Activated CD4-positive, alpha-beta T cell treated with anti-CD3 and anti-CD28 coated beads, Interleukin-2, amount 50 U/mL, for 24 hours (primary cell): ENCODE measurements around the gene BOLA2B.
"Not testable (repeated sequence)": the region's sequence is repeated elsewhere in the genome, so short reads cannot be mapped to it uniquely, and the experiment has no call there.

Experiments used
- DNase-seq, 2 donors: peaks; one replicate each; pipeline ENCODE4 v3.0.0-alpha.2; 2020; ENCODE audit warnings: low read depth in 1 of 2, low spot score in 1 of 2

Gene BOLA2B

DNA sequence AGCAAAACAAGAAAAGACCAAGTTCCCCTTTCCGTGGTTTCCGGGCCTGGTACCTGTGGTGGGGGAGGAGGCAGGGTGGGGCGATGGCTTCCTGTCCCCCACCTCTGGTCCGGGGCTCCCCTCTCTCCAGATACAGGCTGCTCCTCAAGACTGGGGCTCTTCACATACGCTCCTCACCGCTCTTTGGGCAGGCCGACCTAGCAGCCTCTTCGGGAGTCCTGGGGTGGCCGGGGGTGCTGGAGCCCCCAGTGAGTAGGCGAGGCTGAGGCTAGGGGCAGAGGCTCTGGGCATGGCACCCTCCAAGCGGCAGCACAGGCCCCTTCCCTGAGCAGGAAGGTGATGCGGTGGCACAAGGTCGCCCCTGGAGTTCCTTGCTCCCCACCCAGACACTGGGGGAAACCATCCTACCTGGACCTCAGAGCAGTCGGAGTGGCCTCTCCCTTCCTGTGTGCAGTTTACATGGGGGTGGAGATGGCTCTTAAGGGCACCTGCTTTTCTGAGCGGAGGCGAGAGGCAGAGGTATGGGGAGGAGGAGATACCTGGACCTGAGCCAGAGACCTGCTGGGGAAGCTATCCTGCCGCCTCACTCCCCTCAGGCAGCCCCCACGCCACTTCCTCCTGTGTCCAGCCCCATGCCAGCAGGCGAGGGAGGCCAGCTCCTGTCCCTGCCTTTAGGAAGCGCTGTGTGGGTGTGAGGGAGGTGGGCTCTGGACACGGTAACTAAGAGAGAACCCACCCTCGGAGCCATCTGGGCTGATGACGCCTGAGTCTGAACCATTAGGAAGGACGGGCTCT lies 9.2 kb downstream of the BOLA2B start:
- peak; percentile 38 to 51 for DNase-seq

DNA sequence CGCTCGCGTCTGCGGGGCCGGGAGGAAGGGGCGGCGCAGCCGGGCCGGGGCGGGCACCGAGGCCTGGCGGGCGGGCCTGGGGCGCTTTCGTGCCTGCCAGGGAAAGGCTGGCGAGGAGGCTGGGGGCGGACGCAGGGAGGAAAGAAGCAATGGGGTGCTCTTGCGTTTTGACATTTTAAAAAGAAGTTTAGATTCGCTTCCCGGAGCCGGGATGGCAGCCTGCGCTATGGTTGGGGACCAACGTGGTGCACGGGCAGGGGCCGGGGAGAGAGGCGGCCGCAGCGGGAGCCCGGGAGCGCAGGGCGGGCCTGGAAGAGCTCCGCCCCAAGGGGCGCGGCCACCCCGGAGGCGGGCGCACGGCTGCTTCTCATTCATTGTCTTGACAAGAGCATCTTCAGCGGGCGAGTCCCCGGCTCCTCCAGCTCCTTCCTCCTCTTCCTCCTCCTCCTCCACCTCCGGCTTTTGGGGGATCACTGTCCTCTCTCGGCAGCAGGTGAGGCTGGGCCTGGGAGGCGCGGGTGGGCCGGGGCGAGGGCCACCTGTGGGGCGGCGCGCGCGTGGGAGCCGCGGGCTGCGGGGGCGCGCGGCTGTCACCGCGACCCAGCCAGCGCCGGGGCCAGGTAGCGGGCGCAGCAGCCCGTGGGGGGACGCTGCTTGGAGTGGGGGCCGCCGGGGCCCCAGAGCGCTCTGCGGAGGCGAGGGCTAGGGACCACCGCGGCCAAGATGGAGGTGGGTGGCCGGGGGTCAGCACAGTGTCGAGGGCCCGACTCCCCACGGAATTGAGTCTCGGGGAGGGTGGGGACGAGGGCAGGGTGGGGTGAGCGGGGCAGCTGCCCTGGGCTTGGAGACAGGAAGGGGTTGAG lies 10.0 kb downstream of the BOLA2B start, which contains the start of gene CORO1A:
Gene CORO1A, plus strand, starts transcription at position 370 of the 863 bp plus-strand sequence. CDS start 1,608 bp downstream, outside the sequence.
- DNase-seq = peak; percentile 69 to 75

DNA sequence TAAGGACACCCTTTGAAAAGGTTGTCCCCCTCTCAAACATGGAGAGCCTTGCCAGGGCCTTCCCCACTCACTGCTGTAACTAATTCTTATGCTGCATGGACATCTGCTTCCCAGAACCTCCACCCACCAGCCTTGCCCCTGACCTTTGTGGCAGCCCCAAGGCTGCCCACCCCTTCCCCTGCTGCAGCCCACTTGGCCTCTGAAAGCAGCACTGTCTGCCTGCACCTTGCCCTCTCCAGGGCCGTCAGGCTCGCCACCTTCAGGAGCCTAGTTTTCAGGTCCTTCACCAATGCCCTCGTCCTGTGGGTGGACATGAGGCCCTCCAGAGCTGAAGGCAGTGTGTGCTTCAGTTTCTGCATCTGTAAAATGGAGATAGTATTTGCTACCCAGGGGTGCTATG lies 12.7 kb downstream of the BOLA2B start:
- DNase-seq = no peak

DNA sequence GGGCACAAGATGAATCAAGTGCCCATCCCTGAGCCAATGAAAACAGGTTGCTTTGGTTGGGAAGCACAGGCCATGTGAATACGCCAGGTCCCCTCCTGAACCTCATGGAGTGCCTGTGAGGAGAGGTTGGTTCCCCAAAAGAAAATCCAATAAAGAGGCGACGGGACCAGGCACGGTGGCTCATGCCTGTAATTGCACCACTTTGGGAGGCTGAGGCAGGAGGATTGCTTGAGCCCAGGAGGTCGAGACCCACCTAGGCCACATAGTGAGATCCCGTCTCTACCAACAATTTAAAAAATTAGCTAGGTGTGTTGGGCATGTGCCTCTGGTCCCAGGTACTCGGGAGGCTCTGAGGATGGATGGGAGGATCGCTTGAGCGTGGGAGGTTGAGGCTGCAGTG lies 13.5 kb downstream of the BOLA2B start:
- DNase-seq = no peak

DNA sequence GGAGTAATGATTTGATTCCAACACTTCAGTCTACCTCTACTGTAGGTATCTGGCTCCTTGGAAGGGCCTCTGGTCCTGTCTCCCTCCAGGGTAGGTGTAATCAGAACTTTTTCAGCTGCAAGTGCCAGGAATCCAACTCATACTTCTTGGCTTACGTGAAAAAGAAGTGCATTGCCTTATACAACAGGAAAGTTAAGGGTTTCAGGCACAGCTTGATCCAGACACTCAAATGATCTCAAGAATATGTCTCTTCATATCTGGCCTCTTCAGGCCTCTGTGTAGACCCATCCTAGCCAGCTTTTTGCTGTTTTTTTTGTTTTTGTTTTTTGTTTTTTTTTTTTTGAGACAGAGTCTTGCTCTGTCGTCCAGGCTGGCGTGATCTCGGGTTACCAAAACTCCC lies 14.3 kb downstream of the BOLA2B start:
- no peak for DNase-seq

DNA sequence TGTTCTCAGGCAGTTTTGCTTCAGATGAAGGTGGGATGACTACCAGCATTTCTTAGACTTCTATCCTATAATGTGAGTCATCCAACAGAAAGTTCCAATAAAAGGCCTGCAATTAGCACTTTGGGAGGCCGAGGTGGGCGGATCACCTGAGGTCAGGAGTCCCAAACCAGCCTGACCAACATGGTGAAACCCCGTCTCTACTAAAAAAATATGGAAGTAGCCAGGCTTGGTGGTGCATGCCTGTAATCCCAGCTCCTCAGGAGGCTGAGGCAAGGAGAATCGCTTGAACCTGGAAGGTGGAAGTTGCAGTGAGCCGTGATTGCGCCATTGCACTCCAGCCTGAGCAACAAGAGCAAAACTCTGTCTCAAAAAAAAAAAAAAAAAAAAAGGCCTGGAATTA lies 16.6 kb downstream of the BOLA2B start:
- DNase-seq = not testable (repeated sequence)

DNA sequence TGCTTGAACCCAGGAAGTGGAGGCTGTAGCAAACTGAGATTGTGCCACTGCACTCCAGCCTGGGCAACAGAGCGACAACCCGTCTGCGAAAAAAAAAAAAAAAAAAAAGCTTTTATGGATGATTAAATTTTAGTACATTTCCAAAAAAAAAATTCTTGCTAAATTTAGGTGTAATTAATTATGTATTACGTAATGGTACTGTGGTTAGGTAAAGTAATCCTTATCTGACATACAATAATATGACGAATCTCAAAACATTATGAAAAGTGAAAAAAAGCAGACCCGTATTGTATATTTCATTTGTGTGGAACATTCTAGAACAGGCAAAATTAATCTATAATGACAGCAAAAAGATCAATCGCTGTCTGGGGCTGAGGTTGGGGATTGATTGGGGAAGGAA lies 20.4 kb downstream of the BOLA2B start:
- DNase-seq = no peak

DNA sequence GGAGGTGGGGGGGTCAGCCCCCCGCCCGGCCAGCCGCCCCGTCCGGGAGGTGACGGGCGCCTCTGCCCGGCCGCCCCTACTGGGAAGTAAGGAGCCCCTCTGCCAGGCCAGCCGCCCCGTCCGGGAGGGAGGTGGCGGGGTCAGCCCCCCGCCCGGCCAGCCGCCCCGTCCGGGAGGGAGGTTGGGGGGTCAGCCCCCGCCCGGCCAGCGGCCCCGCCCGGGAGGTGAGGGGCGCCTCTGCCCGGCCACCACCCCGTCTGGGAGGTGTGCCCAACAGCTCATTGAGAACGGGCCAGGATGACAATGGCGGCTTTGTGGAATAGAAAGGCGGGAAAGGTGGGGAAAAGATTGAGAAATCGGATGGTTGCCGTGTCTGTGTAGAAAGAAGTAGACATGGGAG lies 23.3 kb downstream of the BOLA2B start:
- not testable (repeated sequence) for DNase-seq

DNA sequence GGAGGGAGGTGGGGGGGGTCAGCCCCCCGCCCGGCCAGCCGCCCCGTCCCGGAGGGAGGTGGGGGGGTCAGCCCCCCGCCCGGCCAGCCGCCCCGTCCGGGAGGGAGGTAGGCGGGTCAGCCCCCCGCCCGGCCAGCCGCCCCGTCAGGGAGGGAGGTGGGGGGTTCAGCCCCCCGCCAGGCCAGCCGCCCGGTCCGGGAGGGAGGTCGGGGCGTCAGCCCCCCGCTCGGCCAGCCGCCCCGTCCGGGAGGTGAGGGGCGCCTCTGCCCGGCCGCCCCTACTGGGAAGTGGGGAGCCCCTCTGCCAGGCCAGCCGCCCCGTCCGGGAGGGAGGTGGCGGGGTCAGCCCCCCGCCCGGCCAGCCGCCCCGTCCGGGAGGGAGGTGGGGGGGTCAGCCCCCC lies 24.1 kb downstream of the BOLA2B start:
- not testable (repeated sequence) for DNase-seq

DNA sequence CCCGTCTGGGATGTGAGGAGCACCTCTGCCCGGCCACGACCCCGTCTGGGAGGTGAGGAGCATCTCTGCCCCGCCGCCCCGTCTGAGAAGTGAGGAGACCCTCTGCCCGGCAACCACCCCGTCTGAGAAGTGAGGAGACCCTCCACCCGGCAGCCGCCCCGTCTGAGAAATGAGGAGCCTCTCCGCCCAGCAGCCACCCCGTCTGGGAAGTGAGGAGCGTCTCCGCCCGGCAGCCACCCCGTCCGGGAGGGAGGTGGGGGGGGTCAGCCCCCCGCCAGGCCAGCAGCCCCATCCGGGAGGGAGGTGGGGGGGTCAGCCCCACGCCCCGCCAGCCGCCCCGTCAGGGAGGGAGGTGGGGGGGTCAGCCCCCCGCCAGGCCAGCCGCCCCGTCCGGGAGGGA lies 24.7 kb downstream of the BOLA2B start:
- DNase-seq = not testable (repeated sequence)

DNA sequence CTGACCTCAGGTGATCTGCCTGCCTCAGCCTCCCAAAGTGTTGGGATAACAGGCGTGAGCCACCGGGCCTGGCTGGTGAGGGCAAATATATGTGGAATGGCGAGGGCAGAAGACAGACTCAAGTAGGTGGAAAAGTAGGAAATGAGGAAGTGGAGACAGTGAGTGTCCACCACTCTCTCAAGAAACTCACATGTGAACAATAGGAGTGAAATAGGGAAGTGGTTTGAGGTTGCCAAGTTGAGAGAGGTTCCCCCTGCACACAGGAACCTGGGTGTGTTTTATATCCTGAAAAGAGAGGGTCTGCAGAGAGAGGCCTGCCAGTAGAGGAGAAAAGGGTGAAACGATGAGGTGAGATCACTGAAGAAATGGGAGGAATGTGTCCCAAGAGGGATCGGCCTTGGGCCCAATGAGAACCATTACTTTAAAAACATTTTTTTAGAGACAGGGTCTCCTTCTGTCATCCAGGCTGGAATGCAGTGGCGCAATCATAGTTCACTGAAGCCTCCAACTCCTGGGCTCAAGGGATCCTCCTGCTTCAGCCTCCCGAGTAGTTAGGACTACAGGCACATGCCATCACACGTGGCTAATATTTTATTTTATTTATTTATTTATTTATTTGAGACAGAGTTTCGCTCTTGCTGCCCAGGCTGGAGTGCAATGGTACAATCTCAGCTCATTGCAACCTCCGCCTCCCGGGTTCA lies 27.1 kb downstream of the BOLA2B start:
- no peak for DNase-seq

DNA sequence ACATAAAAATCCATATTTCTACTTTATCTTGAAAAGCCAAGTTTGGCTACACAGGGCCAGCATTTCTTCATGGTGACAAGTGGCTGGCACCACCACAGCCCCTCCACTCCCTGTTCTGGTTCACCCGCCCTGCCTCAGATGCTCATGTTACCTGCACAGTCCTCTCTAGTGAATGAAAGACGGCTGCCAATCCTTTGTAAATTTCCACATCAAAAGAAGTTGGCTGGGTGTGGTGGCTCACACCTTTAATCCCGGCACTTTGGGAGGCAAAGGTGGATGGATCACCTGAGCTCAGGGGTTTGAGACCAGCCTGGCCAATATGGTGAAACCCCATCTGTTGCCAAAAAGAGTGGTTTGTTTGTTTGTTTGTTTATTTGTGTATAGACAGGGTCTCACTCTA lies 29.9 kb downstream of the BOLA2B start:
- no peak for DNase-seq

DNA sequence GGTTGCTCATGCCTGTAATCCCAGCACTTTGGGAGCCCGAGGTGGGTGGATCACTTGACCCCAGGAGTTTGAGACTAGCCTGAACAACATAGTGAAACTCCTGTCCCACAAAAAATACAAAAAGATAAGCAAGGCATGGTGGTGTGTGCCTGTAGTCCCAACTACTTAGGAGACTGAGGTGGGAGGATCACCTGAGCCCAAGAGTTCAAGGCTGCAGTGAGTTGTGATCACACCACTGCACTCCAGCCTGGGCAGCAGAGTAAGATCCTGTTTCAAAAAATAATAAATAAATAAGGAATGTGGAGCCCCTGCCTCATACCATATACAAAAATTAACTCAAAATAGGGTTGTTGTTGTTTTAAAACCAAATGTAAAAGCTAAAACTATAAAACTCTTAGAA lies 36.3 kb downstream of the BOLA2B start:
- no peak for DNase-seq

DNA sequence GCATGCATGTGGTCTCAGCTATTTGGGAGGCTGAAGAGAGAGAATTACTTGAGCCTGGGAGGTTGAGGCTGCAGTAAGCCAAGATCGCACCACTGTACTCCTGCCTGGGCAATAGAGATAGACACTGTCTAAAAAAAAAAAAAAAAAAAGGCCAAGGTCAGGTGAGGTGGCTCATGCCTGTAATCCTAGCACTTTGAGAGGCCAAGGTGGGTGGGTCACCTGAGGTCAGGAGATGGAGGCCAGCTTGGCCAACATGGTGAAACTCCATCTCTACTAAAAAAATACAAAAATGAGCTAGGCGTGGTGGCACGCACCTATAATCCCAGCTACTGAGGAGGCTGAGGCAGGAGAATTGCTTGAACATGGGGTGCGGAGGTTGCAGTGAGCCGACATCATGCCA lies 38.3 kb downstream of the BOLA2B start:
- no peak for DNase-seq

DNA sequence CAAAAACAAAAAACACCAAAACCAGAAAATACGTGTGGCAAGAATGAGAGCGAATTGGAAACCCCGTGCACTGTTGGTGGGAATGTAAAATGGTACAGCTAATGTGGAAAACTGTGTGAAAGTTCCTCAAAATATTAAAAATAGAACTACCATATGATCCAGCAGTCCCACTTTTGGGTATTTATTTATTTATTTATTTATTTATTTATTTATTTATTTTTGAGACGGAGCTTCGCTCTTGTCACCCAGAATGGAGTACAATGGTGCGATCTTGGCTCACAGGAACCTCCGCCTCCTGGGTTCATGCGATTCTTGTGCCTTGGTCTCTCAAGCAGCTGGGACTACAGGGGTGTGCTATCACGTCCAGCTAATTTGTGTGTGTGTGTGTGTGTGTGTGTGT lies 40.9 kb downstream of the BOLA2B start:
- DNase-seq = no peak

DNA sequence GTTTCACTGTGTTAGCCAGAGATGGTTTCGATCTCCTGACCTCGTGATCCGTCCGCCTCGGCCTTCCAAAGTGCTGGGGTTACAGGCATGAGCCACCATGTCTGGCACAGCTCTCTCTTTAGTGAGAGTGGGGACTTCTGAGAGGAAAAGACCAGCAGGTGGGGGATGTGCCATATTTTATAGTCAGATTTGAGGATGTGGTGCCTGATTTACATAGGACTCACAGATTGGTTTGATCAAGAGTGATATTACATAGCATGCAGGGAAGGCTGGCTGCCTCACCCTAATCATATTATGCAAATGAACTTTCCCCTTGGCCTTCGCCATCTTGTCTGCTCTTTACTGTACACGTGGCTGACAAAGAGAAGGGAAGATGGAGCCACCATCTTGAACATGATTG lies 42.4 kb downstream of the BOLA2B start:
- no peak for DNase-seq

DNA sequence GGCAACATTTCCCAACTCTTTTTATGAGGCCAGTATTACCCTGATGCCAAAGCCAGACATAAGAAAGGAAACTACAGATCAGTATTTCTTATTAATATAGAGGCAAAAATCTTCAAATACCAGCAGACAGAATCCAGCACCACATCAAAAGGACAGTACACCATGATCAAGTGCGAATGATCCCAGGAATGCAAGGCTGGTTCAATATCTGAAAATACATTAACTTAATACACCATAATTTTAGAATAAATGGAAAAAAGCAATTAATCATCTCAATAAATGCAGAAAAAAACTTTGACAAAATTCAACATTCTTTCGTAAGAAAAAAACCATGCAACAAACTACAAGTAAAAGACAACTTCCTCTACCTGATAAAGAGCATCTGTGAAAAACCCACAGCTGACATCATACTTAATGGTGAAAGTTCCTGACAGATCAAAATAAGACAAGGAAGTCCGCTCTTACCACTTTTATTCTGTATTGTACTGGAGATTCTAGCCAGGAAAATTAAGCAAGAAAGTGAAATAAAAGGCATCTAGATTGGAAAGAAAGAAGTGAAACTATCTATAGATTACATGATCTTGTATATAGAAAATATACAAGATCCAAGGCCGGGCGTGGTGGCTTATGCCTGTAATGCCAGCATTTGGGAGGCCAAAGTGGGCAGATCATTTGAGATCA lies 44.1 kb downstream of the BOLA2B start:
- no peak for DNase-seq

DNA sequence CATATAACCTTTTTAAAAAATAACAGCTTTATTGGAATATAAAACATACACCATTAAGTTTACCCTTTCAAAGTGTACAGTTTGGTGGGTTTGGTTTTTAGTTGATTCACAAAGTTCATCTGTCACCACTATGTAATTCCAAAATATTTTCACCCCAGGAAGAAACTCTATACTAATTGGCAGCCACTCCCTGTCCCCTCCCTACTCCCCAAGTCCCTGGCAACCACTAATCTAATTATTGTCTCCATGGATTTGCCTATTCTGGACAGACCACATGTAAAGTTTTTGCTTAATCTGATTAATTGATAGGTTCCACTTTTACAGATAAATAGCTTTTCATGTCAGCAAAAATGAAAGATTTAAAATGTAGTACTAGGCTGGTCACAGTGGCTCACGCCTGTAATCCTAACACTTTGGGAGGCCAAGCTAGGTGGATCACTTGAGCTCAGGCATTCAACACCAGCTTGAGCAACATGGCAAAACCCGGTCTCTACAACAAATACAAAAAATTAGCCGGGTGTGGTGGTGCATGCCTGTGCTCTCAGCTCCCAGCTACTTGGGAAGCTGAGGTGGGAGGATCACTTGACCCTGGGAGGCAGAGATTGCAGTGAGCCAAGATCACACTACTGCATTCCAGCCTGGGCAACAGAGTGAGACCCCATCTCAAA lies 45.5 kb downstream of the BOLA2B start:
- DNase-seq = no peak

DNA sequence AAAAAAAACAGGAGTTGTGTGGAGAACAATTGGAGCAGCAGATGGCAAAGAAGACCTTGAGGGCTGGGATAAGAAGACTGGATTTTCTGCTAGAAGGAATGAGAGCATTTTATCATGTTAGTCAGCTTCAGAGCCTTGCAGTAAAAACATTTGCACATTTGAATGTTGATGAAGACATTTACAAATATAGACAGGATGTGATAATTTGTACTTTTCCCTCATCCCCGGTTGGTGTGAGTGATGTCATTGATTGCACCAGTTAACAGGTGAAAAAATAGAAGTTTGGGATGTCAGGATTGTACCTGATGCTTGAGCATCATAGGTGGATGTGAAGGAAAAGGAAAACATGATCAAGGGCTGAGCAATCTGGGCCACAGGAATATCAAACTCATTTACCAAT lies 47.8 kb downstream of the BOLA2B start:
- DNase-seq = no peak

DNA sequence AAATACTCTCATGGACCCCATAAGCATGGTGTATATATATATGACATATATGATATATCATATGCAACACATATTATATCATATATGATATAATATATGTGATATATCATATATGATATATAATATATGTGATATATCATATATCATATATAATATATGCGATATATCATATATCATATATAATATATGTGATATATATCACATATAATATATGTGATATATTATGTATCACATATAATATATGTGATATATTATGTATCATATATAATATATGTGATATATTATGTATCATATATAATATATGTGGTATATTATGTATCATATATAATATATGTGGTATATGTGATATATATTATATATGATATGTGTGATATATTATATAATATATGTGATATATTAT lies 48.5 kb downstream of the BOLA2B start:
- DNase-seq = no peak

DNA sequence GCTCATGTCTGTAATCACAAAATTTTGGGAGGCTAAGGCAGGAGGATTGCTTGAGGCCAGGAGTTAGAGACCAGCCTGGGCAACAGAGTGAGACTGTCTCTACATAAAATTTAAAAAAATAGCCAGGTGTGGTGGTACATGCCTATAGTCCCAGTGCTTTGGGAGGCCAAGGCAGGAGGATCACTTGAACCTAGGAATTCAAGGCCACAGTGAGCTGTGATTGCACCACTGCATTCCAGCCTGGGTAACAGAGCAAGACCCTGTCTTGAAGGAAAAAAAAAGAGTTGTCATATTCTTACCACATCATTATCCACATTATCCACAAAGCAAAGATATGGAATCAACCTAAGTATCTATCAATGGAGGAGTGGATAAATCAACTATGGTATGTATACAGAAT lies 49.4 kb downstream of the BOLA2B start:
- no peak for DNase-seq
